Activated CD4-positive, alpha-beta T cell treated with anti-CD3 and anti-CD28 coated beads for 36 hours (primary cell): ENCODE measurements around the gene SELP. TPM values are rescaled to one million over a fixed set of nuclear protein-coding genes. Genes with fewer than 3 reads are reported as not detected.

Experiments used
- ATAC-seq: fragments of 200-7000 bp; cut with Tn5 transposase; one replicate; pipeline ENCODE4 v1.10.0; 2021; ENCODE audit warnings: mild to moderate bottlenecking, moderate library complexity
- CTCF ChIA-PET: fragments of 350-600 bp; sonication (Branson Sonifier 250); formaldehyde crosslinking; loops from one replicate; lab custom pipeline; 2021; ENCODE audit warnings: antibody characterized with exemption; lab: Charles Lee
- POLR2A ChIA-PET: fragments of 350-600 bp; sonication (Branson Sonifier 250); formaldehyde crosslinking; loops from one replicate; lab custom pipeline; 2021; ENCODE audit warnings: antibody characterized with exemption, inconsistent platforms; lab: Charles Lee
- DNase-seq: peaks from one replicate; pipeline ENCODE4 v3.0.0-alpha.2; 2020
- H3K27ac Mint-ChIP-seq: one replicate; pipeline ENCODE4 v1.8.0; 2021; ENCODE audit warnings: mixed read lengths
- H3K27me3 Mint-ChIP-seq: one replicate; pipeline ENCODE4 v1.8.0; 2021; ENCODE audit warnings: mixed read lengths
- H3K36me3 Mint-ChIP-seq: one replicate; pipeline ENCODE4 v1.8.0; 2021; ENCODE audit warnings: low read depth, mixed read lengths
- H3K4me1 Mint-ChIP-seq: one replicate; pipeline ENCODE4 v1.8.0; 2021; ENCODE audit warnings: mixed read lengths
- H3K4me3 Mint-ChIP-seq: one replicate; pipeline ENCODE4 v1.8.0; 2021; ENCODE audit warnings: mild to moderate bottlenecking, moderate library complexity, mixed read lengths
- H3K9me3 Mint-ChIP-seq: one replicate; pipeline ENCODE4 v1.8.0; 2021; ENCODE audit warnings: low read depth, mixed read lengths
- intact Hi-C, 2 experiments: fragments of 100-400 bp; cut with DNase I in 1 of 2; cut with micrococcal nuclease in 1 of 2; formaldehyde crosslinking; loops; one replicate each; pipeline versions ENCODE4 v1.14.2 to v1.15.1; 2022 to 2024; cut with DNase I, micrococcal nuclease
- total RNA-seq, 2 experiments: library from RNA; stranded (reverse); gene quantifications; one replicate each; pipeline ENCODE4 v1.2.3, GENCODE V29; 2021

SELP gene
- total RNA-seq, 2 experiments from 2014 or later = 0.50 to 1.4 TPM

GRCh38 chr1:169653873-169654272 lies 23.9 kb upstream of the SELP start:
- POLR2A ChIA-PET = no interaction called here
- Mint-ChIP-seq H3K9me3 (peaks cover 20% of the 10 kb centered on the region), H3K36me3 (peaks cover 13% of the 10 kb centered on the region), H3K4me3 (no peak overlapping the region), H3K4me1 (peaks cover 54% of the 10 kb centered on the region), H3K27me3 (no peaks in the 10 kb centered on the region), H3K27ac (no peak overlapping the region)
- intact Hi-C loops = no loop called here
- no peak for DNase-seq
- no peak for ATAC-seq
- CTCF ChIA-PET = interaction anchor here (1.0 to 1.5 kb wide), 2 partner anchors 10 to 52 kb away, joined by 3 to 4 read pairs; no protein-coding TSS in a partner anchor

DNA sequence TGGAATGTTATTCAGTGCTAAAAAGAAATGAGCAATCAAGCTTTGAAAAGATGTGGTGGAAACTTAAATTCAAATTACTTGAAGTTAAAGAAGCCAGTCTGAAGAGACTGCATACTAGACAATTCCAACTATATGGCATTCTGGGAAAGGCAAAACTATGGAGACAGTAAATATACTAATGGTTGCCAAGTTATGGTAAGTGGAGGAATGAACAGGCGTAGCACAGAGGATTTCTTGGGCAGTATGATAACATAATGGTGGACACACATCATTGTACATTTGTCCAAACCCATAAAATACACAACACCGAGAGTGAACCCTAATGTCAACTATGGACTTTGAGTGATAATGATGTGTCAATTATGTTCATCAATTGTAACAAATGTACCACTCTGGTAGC lies 21.1 kb upstream of the SELP start:
- Mint-ChIP-seq H3K36me3 (peaks cover 11% of the 10 kb centered on the region), H3K27ac (no peak overlapping the region), H3K9me3 (peaks cover 15% of the 10 kb centered on the region), H3K27me3 (no peaks in the 10 kb centered on the region), H3K4me3 (no peak overlapping the region), H3K4me1 (peaks cover 51% of the 10 kb centered on the region)
- ChIA-PET POLR2A (no interaction called here), CTCF (interaction anchor here (1.3 to 1.7 kb wide), 2 partner anchors 9 to 49 kb away, joined by 4 to 5 read pairs; no protein-coding TSS in a partner anchor)
- intact Hi-C loops = no loop called here
- ATAC-seq (no peak), DNase-seq (no peak)

DNA sequence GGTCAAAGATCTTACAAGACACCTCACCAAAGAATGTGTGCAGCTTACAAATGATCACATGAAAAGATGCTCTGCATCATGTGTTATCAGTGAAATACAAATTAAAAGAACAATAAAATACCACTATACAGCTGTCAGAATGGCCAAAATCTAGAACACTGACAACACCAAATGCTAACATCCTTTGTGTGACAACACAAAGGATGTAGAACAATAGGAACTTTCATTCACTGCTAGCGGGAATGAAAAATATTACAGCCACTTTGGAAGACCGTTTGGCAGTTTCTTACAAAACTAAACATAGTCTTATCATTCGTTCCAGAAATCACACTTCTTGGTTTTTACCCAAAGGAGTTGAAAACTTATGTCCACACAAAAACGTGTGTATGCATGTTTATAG lies 20.6 kb upstream of the SELP start:
- DNase-seq (no peak), ATAC-seq (no peak)
- intact Hi-C loops = no loop called here
- POLR2A ChIA-PET = no interaction called here
- CTCF ChIA-PET = interaction anchor here (1.0 to 1.7 kb wide), 3 partner anchors 8 to 62 kb away, joined by 4 to 5 read pairs (median 4); no protein-coding TSS in a partner anchor
- Mint-ChIP-seq H3K27me3 (no peaks in the 10 kb centered on the region), H3K27ac (no peak overlapping the region), H3K4me1 (peaks cover 46% of the 10 kb centered on the region), H3K9me3 (peaks cover 15% of the 10 kb centered on the region), H3K4me3 (no peak overlapping the region), H3K36me3 (peaks cover 11% of the 10 kb centered on the region)

GRCh38 chr1:169648709-169649108 lies 18.8 kb upstream of the SELP start:
- POLR2A ChIA-PET = no interaction called here
- peaks cover 15% of the 10 kb centered on the region for H3K9me3 Mint-ChIP-seq
- intact Hi-C loops = no loop called here
- no peaks in the 10 kb centered on the region for H3K27me3 Mint-ChIP-seq
- DNase-seq (no peak), ATAC-seq (peak; percentile 47)
- CTCF ChIA-PET = interaction anchor here (1.2 kb wide), 1 partner anchor 47 kb away, joined by 4 read pairs; no protein-coding TSS in a partner anchor
- peaks cover 37% of the 10 kb centered on the region for H3K4me1 Mint-ChIP-seq
- H3K4me3 Mint-ChIP-seq = no peak overlapping the region
- peak overlapping the region; percentile 77 for H3K27ac Mint-ChIP-seq
- H3K36me3 Mint-ChIP-seq = peaks cover 8% of the 10 kb centered on the region

DNA sequence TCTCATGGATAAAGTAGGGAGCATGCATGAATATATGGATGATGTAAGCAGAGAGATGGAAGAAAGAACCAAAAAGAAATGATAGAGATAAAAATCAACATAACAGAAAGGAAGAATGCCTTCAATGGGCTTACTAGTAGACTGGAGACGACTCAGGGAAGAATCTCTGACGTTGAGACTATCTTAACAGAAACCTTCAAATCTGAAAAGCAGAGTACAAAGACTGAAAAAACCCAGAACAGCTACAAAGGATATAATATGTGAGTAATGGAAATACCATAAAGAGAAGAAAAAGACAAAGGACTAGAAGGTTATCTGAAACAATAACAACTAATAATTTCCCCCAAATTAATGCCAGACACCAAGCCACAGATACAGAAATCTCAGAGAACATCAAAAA lies 18.3 kb upstream of the SELP start:
- Mint-ChIP-seq H3K4me1 (peaks cover 39% of the 10 kb centered on the region), H3K27ac (peak overlapping the region; percentile 77), H3K36me3 (peaks cover 8% of the 10 kb centered on the region), H3K27me3 (no peaks in the 10 kb centered on the region), H3K9me3 (peaks cover 15% of the 10 kb centered on the region), H3K4me3 (no peak overlapping the region)
- CTCF ChIA-PET = interaction anchor here (0.7 to 1.2 kb wide), 2 partner anchors 47 to 112 kb away, joined by 3 to 4 read pairs; no protein-coding TSS in a partner anchor
- intact Hi-C loops = no loop called here
- ATAC-seq (peak; percentile 70), DNase-seq (no peak)
- POLR2A ChIA-PET = no interaction called here

GRCh38 chr1:169647512-169647911 lies 17.6 kb upstream of the SELP start:
- peaks cover 15% of the 10 kb centered on the region for H3K9me3 Mint-ChIP-seq
- CTCF ChIA-PET = interaction anchor here (1.2 to 1.6 kb wide), 2 partner anchors 20 to 46 kb away, joined by 4 read pairs; no protein-coding TSS in a partner anchor
- H3K27me3 Mint-ChIP-seq = no peaks in the 10 kb centered on the region
- DNase-seq (no peak), ATAC-seq (peak; percentile 49)
- POLR2A ChIA-PET = no interaction called here
- peak overlapping the region; percentile 77 for H3K27ac Mint-ChIP-seq
- H3K4me1 Mint-ChIP-seq = peaks cover 39% of the 10 kb centered on the region
- intact Hi-C loops = no loop called here
- peaks cover 8% of the 10 kb centered on the region for H3K36me3 Mint-ChIP-seq
- no peak overlapping the region for H3K4me3 Mint-ChIP-seq

DNA sequence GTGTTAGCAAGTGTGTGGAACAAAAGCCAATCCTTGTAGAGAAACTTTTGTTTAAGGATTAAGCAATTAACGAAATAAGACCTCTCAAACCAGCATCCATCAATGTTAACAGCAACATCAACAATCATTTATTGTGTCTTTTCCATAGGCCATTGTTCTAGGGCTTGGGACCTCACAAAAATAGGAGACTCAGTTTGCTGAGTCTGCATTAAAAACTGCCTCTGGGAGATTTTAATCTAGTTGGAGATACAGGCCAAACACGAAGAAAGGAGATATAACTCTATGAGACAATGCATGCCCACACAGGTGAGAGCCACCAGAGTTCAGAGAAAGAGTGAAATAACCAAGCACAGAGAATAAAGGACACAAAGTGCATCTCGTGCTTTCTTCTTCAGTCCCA lies 14.4 kb upstream of the SELP start:
- H3K4me1 Mint-ChIP-seq = peaks cover 37% of the 10 kb centered on the region
- DNase-seq = no peak
- intact Hi-C loops = loop anchor here in 1 of 2 experiments (5.0 kb wide), 1 partner anchor 42 kb away; no protein-coding TSS in a partner anchor
- no peaks in the 10 kb centered on the region for H3K27me3 Mint-ChIP-seq
- H3K9me3 Mint-ChIP-seq = peaks cover 13% of the 10 kb centered on the region
- no peak overlapping the region for H3K27ac Mint-ChIP-seq
- ChIA-PET POLR2A (no interaction called here), CTCF (interaction anchor here (1.3 kb wide), 1 partner anchor 16 kb away, joined by 4 read pairs; no protein-coding TSS in a partner anchor)
- no peak overlapping the region for H3K4me3 Mint-ChIP-seq
- no peak for ATAC-seq
- peaks cover 8% of the 10 kb centered on the region for H3K36me3 Mint-ChIP-seq

- Mint-ChIP-seq H3K27me3 (no peaks in the 10 kb centered on the region), H3K4me1 (peaks cover 22% of the 10 kb centered on the region), H3K4me3 (no peak overlapping the region), H3K27ac (no peak overlapping the region), H3K36me3 (peaks cover 21% of the 10 kb centered on the region), H3K9me3 (peaks cover 31% of the 10 kb centered on the region)
- ChIA-PET CTCF (interaction anchor here (0.6 to 1.8 kb wide), 4 partner anchors 11 to 77 kb away, joined by 4 to 5 read pairs (median 5); no protein-coding TSS in a partner anchor), POLR2A (no interaction called here)
- ATAC-seq (no peak), DNase-seq (no peak)
- intact Hi-C loops = loop anchor here in 1 of 2 experiments (5.0 kb wide), 1 partner anchor 42 kb away; no protein-coding TSS in a partner anchor
Observed at GRCh38 chr1:169634877-169635276, 5.0 kb upstream of the SELP start.

DNA sequence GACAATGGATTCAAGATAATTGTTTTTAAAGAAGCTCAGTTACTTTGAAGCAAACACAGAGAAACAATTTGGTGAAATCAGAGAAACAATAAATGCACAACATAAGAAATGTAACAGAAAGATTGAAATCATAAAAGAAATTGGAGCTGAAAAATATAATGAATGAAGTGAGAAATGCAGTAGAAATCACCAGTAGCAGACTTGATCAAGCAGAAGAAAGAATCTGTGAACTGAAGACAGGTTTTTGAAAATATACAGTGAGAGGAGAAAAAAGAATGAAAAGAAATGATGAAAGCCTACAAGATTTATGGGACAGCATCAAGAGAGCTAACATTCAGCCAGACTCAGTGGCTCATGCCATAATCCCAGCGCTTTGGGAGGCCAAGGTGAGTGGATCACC lies 4.2 kb upstream of the SELP start:
- CTCF ChIA-PET = interaction anchor here (0.9 to 1.8 kb wide), 4 partner anchors 12 to 78 kb away, joined by 4 to 5 read pairs (median 5); no protein-coding TSS in a partner anchor
- DNase-seq (no peak), ATAC-seq (no peak)
- POLR2A ChIA-PET = no interaction called here
- intact Hi-C loops = loop anchor here in 1 of 2 experiments (5.0 kb wide), 1 partner anchor 43 kb away; no protein-coding TSS in a partner anchor
- Mint-ChIP-seq H3K9me3 (peaks cover 27% of the 10 kb centered on the region), H3K36me3 (peaks cover 21% of the 10 kb centered on the region), H3K4me1 (peaks cover 26% of the 10 kb centered on the region), H3K27ac (no peak overlapping the region), H3K4me3 (no peak overlapping the region), H3K27me3 (no peaks in the 10 kb centered on the region)

DNA sequence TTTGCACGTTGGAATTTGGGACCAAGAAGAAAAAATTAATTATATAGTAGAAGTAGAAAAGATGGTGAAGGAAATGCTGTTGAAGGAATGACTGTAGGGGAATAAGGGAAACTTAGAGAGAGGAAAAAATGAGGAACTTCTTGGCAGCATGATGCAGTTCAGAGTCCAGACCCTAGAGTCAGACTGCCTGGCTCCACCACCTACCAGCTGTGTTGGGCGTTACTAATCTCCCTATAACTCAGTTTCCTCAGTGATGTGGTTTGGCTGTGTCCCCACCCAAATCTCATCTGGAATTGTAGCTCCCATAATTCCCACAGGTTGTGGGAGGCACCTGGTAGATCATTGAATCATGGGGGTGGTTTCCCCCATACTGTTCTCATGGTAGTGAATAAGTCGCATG lies 1.3 kb upstream of the SELP start:
- no peaks in the 10 kb centered on the region for H3K27me3 Mint-ChIP-seq
- ChIA-PET POLR2A (no interaction called here), CTCF (interaction anchor here (1.1 to 1.5 kb wide), 3 partner anchors 10 to 81 kb away, joined by 3 to 5 read pairs (median 3); no protein-coding TSS in a partner anchor)
- ATAC-seq (peak; percentile 39), DNase-seq (no peak)
- no peak overlapping the region for H3K4me3 Mint-ChIP-seq
- H3K4me1 Mint-ChIP-seq = peaks cover 51% of the 10 kb centered on the region
- H3K27ac Mint-ChIP-seq = no peak overlapping the region
- intact Hi-C loops = loop anchor here in 1 of 2 experiments (5.0 kb wide), 1 partner anchor 46 kb away; no protein-coding TSS in a partner anchor
- peaks cover 24% of the 10 kb centered on the region for H3K36me3 Mint-ChIP-seq
- peaks cover 27% of the 10 kb centered on the region for H3K9me3 Mint-ChIP-seq

DNA sequence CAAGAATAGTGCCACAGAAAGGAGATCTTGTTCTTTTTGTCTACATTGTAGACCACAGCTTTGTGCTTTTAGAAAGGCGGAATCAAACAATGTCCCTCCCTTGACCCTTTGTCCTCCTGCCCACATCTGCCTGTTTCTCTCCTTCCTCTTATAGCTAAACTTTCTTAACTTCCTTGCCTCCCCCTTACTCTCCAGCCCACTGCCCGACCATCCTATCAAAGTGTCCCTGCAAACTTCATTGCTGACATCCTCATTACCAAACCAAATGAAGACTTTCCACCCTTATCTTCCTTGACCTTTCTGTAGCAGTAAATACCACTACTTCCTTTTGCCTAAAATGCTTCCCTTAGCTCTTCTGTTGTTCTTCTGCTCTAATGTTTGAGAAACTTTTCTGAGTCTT lies 5.0 kb downstream of the SELP start:
- intact Hi-C loops = no loop called here
- DNase-seq (no peak), ATAC-seq (no peak)
- Mint-ChIP-seq H3K4me3 (no peak overlapping the region), H3K9me3 (no peaks in the 10 kb centered on the region), H3K27ac (peak overlapping the region; percentile 35), H3K4me1 (peaks cover 76% of the 10 kb centered on the region), H3K36me3 (peaks cover 6% of the 10 kb centered on the region), H3K27me3 (no peaks in the 10 kb centered on the region)
- CTCF ChIA-PET = interaction anchor here (0.7 to 1.2 kb wide), 3 partner anchors 12 to 83 kb away, joined by 3 to 5 read pairs (median 4); no protein-coding TSS in a partner anchor
- POLR2A ChIA-PET = interaction anchor here (0.6 kb wide), 1 partner anchor 81 kb away, joined by 3 read pairs; no protein-coding TSS in a partner anchor
